ENCODE data around the gene MBNL1.

Gene MBNL1

GRCh38 chr3:152309031-152309430 is 40.3 kb downstream of the MBNL1 start:
- no peak for TF ChIP-seq CTCF (IDR thresholded peaks at IDR 0.05)

GRCh38 chr3:152309535-152310307 is 41.0 kb downstream of the MBNL1 start:
- TF ChIP-seq CTCF (IDR thresholded peaks at IDR 0.05) = no peak

DNA sequence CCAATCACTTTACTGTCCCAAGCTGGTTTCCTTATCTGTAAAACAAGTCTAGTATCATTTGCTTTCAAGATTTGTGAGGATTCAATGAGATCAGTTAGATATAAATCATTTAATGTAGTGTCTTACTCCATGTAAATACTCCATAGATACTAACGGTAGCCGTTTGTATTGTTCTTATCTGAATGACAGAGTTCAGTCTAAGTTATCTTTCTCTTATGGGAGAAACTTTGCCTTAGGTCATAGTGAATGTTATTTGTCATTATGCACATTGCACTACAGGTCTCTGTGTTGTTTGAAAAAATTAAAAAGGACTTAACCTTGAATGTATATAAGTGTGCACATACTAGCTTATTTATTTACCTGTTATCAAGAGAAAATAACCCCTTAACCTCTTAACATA is 44.7 kb downstream of the MBNL1 start:
- no peak for TF ChIP-seq CTCF (IDR thresholded peaks at IDR 0.05)

DNA sequence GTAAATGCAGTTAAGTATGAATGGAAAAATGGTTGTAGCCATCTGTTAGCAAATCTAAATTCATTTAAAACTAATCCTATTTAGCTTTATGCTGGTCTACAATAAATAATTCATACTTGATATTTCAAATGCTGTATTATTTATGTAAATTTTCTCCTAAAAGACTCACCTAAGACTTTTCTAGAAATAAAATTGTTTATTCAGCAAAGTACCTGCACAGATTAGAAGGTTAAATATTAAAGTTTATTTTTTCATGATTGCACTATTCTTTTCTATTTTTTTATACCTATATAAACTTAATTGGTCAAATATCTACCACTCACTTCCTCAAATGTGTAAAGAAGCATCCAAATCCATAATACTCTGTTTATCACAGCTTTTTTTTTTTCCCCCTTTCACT is 45.2 kb downstream of the MBNL1 start:
- no peak for TF ChIP-seq CTCF (IDR thresholded peaks at IDR 0.05)

DNA sequence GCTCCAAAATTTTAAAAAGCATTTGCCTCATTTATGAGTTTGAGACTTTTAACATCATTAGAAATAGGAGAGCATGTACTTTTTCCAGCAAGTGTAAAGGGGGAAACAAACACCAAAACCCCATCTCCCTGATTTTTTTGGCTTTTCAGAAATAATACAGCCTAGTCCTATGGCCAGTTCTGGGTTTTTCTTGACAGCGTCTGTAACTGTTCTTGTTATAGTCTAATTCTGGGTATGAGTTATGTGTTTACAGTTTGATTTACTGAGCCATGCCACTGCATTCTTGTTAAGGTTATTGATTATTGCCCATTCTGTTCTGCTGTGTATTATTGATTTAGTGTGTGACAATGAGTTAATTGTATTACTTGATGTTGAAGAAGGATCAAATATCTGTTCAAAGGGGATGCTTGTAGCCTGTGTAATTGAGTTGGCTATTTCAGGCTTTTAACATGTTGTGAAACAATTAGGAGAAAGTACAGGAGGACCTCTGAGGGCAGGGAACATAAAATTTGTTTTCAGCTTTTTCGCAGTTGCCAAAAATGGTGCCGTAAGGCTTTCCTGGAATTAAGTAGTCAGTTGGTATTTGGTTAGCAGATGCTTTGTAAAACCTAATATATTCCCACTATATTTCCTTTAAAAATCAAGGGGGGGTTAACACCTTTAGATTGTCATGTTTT is 46.1 kb downstream of the MBNL1 start:
- TF ChIP-seq CTCF (IDR thresholded peaks at IDR 0.05) = no peak

DNA sequence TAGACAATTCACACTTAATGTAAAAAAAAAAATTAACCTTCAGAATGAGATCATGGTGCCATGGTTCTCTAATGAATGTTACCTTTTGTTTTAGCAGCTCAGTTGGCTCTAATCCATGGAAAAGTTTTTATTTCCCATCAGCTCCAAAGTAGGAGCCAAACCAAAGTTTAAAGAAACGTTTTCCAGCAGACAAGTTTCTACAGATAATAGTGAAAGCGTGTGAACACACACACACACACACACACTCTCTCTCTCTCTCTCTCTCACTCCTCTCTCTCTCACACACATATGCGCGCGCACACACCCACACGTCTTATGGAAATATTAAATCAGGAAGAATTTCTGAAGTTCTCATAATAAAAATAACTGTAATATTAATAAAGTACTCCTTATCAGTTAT is 46.9 kb downstream of the MBNL1 start:
- TF ChIP-seq CTCF (IDR thresholded peaks at IDR 0.05) = no peak

DNA sequence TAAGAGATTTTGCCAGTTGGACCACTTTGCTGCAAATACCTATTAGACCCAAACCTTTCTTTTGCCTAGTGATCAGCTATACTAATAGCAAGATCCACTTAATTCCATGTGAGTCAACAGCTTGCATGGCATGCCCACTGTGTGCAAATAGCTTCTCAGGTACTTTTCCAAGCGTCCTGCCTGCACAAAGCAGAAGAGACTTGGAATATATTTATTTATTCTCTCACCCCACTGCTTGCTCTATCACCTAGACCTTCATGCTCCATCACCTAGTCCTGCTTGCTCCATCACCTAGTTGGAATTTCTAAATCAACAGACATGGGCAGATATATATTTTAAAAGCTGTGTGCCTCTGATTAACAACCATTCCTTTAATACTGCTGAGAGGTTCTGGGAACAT is 47.6 kb downstream of the MBNL1 start:
- TF ChIP-seq CTCF (IDR thresholded peaks at IDR 0.05) = no peak

All from LNCAP (cell line).